Measurements from ENCODE around the gene SNRK. TPM values are rescaled to one million over a fixed set of nuclear protein-coding genes. Genes with fewer than 3 reads are reported as not detected.

The SNRK gene
- total and polyA plus RNA-seq, 9 of the 15 experiments (the other 6 are each of a cell fraction or from before 2014, with no cell fraction given): 1.7 to 12.3 (median 7.3) TPM

DNA sequence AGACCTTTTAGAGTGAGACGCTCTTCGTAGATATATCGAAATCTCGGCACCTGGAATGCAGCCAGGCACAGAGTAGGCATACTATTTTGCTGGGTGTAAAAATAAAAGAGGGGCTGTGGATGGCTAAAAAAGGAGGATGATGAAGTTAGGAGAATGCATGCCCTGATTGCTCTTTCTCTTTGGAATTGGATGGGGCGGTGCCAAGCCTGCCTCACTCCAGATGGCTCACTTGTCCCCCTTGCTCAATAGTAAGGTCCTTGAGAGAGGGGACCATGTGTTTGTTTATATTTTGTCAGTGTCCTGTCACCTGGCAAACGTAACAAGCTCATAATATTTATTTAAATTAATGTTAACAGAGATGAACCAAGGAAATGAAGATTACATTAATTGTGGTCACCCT is 33.0 kb downstream of the SNRK start (continued):
- TF ChIP-seq, protein P1, sequence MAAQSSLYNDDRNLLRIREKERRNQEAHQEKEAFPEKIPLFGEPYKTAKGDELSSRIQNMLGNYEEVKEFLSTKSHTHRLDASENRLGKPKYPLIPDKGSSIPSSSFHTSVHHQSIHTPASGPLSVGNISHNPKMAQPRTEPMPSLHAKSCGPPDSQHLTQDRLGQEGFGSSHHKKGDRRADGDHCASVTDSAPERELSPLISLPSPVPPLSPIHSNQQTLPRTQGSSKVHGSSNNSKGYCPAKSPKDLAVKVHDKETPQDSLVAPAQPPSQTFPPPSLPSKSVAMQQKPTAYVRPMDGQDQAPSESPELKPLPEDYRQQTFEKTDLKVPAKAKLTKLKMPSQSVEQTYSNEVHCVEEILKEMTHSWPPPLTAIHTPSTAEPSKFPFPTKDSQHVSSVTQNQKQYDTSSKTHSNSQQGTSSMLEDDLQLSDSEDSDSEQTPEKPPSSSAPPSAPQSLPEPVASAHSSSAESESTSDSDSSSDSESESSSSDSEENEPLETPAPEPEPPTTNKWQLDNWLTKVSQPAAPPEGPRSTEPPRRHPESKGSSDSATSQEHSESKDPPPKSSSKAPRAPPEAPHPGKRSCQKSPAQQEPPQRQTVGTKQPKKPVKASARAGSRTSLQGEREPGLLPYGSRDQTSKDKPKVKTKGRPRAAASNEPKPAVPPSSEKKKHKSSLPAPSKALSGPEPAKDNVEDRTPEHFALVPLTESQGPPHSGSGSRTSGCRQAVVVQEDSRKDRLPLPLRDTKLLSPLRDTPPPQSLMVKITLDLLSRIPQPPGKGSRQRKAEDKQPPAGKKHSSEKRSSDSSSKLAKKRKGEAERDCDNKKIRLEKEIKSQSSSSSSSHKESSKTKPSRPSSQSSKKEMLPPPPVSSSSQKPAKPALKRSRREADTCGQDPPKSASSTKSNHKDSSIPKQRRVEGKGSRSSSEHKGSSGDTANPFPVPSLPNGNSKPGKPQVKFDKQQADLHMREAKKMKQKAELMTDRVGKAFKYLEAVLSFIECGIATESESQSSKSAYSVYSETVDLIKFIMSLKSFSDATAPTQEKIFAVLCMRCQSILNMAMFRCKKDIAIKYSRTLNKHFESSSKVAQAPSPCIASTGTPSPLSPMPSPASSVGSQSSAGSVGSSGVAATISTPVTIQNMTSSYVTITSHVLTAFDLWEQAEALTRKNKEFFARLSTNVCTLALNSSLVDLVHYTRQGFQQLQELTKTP (IDR thresholded peaks at IDR 0.05; ENCODE audit: low read depth in 1 of 2, partially characterized antibody in 2 of 2): no peak
- TF ChIP-seq HDAC3 (IDR thresholded peaks at IDR 0.05; ENCODE audit: borderline replicate concordance, partially characterized antibody) (no peak), ZNF780A (CRISPR knock-in tag; IDR thresholded peaks at IDR 0.05) (no peak), ZNF175 (CRISPR knock-in tag; IDR thresholded peaks at IDR 0.05; ENCODE audit: low read depth) (no peak), CBX1 (IDR thresholded peaks at IDR 0.05; ENCODE audit: low read depth) (no peak), KAT7 (CRISPR knock-in tag; IDR thresholded peaks at IDR 0.05; ENCODE audit: borderline replicate concordance) (no peak), GABPB2 (CRISPR knock-in tag; conservative IDR thresholded peaks at IDR 0.05) (no peak), ZNF263 (CRISPR knock-in tag; IDR thresholded peaks at IDR 0.05; ENCODE audit: borderline replicate concordance) (no peak)
- TF ChIP-seq, protein P2, sequence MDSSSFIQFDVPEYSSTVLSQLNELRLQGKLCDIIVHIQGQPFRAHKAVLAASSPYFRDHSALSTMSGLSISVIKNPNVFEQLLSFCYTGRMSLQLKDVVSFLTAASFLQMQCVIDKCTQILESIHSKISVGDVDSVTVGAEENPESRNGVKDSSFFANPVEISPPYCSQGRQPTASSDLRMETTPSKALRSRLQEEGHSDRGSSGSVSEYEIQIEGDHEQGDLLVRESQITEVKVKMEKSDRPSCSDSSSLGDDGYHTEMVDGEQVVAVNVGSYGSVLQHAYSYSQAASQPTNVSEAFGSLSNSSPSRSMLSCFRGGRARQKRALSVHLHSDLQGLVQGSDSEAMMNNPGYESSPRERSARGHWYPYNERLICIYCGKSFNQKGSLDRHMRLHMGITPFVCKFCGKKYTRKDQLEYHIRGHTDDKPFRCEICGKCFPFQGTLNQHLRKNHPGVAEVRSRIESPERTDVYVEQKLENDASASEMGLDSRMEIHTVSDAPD (CRISPR knock-in tag; IDR thresholded peaks at IDR 0.05): no peak

All from K562 (cell line).